ENCODE results near the gene RGMA. TPM values are rescaled to one million over a fixed set of nuclear protein-coding genes. Genes with fewer than 3 reads are reported as not detected.

The RGMA gene
- total RNA-seq, 1 experiment from 2014 or later = not detected

DNA sequence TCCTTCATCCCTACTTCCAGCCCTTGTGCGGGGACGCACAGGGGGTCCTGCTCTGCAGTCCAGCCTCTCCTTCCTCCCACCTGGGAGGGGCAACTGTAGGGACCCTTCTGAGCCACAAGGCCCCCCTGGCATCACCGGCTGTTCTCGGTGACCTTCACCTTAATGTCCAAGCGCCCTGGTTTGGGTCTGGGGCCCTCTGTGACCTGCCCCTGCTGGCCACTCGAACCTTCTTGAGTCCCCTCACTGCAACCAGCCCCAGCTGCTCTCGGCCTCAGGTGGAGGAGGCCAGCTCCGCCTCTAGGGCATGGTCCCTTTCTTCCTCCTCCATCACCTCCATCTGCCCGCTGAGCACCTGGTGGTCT, 57.9 kb downstream of the RGMA start:
- in situ Hi-C loops (cut with HindIII; ENCODE audit: low pct_unique_long_range_greater_than_20kb, low sequenced_read_pairs) = no loop called here
- DNase-seq (ENCODE audit: low read depth, low spot score) = no peak

DNA sequence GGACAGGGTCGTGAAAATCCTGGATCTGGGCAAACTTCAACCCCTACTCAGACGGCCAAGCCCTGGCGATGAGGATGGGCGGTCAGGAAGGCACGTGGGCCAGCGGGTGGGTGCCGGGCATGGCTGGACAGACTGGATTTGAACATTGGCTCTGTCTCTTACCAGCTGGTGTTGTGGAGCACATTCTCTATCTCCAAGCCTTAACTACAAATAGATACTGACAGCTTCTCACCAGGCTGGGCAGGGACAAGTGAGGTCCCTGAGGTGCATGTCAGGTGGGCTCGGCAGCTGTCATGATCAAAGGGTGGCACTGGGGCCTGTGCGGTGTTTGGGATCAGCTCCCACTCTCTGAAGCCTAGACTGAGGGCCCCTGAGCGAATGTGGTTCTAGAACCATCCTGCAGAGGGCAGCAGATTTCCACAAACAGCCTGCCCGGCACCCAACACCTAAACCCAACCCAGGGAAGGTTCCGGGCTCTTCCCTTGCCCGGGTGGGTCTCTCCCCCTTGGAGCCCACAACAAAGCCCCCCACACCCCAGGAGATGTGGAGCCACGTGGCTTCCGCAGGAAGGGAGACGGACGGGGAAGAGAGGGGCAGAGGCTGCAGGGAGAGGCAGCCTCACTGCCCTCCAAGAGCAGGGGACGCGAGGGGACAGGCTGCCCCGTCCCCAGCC, 58.4 kb downstream of the RGMA start:
- DNase-seq (ENCODE audit: low read depth, low spot score) = peak; percentile 75
- in situ Hi-C loops (cut with HindIII; ENCODE audit: low pct_unique_long_range_greater_than_20kb, low sequenced_read_pairs) = no loop called here

DNA sequence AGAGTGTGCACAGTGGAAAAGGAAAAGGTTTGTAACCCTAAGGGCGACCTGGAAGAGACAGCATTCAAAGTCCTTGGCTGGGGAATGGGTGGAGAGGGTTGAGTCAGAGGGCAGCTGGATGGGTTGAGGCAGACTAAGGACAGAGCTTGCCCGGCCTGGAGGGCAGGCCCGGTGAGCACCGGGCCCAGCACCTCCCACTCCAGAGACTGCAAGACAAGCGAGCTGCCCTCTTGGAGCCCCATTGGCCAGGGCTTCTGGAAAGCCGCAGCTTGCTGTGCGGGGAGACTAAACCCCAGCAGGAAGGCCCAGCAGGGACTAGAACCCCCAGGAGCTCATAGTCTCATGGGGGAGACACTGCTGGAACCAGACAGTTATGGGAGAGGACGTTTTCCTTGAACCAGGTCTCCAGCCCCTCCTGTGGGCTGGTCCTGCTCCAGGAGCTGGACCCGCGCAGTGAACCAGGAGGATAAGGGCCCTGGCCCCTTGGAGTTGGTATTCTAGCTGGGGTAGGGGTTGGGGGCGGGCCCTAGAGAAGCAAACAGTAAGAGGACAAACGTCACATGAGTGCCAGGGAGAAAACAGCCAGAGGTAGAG, 59.1 kb downstream of the RGMA start:
- in situ Hi-C loops (cut with HindIII; ENCODE audit: low pct_unique_long_range_greater_than_20kb, low sequenced_read_pairs) = no loop called here
- no peak for DNase-seq (ENCODE audit: low read depth, low spot score)

- in situ Hi-C loops (cut with HindIII; ENCODE audit: low pct_unique_long_range_greater_than_20kb, low sequenced_read_pairs) = no loop called here
- DNase-seq (ENCODE audit: low read depth, low spot score) = no peak
Measured at GRCh38 chr15:93029214-93029835, 59.7 kb downstream of the RGMA start.

GRCh38 chr15:93028632-93029213, 60.3 kb downstream of the RGMA start:
- in situ Hi-C loops (cut with HindIII; ENCODE audit: low pct_unique_long_range_greater_than_20kb, low sequenced_read_pairs) = no loop called here
- DNase-seq (ENCODE audit: low read depth, low spot score) = no peak

GRCh38 chr15:93028111-93028631, 60.8 kb downstream of the RGMA start:
- in situ Hi-C loops (cut with HindIII; ENCODE audit: low pct_unique_long_range_greater_than_20kb, low sequenced_read_pairs) = no loop called here

DNA sequence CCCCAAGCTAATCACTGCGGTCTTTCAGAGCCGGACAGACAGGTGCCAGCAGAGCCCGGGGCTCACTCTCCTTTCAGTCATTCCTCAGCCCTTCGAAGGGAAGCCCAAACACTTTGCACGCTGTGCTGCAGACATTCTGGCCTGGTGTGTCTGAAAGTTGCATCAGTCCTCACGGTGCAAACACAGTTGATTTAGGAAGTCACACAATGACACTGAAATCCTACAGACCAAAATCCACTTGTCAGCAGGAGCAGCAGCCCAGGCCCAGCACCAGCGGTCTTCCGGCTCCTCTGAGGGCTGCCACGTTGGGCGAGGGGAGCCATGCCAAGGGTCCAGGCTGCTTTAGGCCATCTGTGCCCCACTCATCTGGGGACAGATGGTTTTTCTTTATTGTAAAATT, 61.6 kb downstream of the RGMA start:
- in situ Hi-C loops (cut with HindIII; ENCODE audit: low pct_unique_long_range_greater_than_20kb, low sequenced_read_pairs) = no loop called here
- no peak for DNase-seq (ENCODE audit: low read depth, low spot score)

More at GRCh38 chr15:93028111-93028631, 60.8 kb downstream of the RGMA start:
- DNase-seq (ENCODE audit: low read depth, low spot score) = no peak

DNA sequence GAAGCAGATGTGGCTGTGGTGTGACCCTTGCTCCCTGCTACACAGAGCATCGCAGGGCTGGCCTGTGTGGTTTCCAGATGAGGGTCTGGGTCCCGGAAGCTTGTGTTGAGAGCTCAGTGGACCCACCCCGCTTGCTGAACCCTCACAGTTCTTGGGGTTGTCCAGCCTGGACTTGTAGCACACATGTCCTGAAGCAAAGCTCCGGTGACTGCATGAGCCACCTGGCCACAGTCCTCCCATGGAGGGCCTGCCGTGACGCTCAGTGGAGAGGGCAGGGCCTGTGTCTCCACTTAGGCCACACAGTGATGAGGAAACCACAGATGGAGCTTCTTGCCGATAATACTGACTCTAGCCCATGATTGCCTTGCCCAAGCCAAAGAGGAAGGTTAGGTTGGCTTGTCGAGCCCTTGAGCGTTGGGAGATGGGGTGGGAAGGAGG, 62.6 kb downstream of the RGMA start:
- in situ Hi-C loops (cut with HindIII; ENCODE audit: low pct_unique_long_range_greater_than_20kb, low sequenced_read_pairs) = no loop called here
- DNase-seq (ENCODE audit: low read depth, low spot score) = no peak

- DNase-seq (ENCODE audit: low read depth, low spot score) = no peak
- in situ Hi-C loops (cut with HindIII; ENCODE audit: low pct_unique_long_range_greater_than_20kb, low sequenced_read_pairs) = no loop called here
Measured at GRCh38 chr15:93025625-93025982, 63.4 kb downstream of the RGMA start.

GRCh38 chr15:93024716-93025624, 64.0 kb downstream of the RGMA start:
- in situ Hi-C loops (cut with HindIII; ENCODE audit: low pct_unique_long_range_greater_than_20kb, low sequenced_read_pairs) = no loop called here
- DNase-seq (ENCODE audit: low read depth, low spot score) = no peak

- no peak for DNase-seq (ENCODE audit: low read depth, low spot score)
- in situ Hi-C loops (cut with HindIII; ENCODE audit: low pct_unique_long_range_greater_than_20kb, low sequenced_read_pairs) = no loop called here
Measured at GRCh38 chr15:93024293-93024692, 64.7 kb downstream of the RGMA start.

- in situ Hi-C loops (cut with HindIII; ENCODE audit: low pct_unique_long_range_greater_than_20kb, low sequenced_read_pairs) = no loop called here
- DNase-seq (ENCODE audit: low read depth, low spot score) = no peak
Measured at GRCh38 chr15:93020976-93021772, 67.8 kb downstream of the RGMA start.

GRCh38 chr15:93019971-93020370, 69.0 kb downstream of the RGMA start:
- DNase-seq (ENCODE audit: low read depth, low spot score) = no peak
- in situ Hi-C loops (cut with HindIII; ENCODE audit: low pct_unique_long_range_greater_than_20kb, low sequenced_read_pairs) = no loop called here

DNA sequence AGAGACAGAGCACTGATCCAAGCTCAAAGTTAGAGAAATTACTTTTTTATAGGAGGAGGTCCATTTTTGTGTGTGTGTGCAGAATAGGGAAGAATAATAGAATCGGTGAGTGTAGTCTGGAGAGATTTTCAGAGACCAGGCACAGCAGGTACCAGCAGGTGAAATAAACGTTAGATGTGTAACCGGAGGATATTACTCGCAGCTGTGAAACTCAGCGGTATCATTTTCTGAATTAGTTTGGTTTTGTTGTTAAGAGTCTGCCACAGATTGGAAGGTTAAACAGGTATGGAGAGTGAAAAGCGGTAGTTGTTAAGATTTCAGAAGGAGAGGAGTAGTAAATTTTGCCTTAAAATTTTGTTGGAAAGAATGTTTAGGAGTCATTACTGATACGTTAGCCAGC, 69.9 kb downstream of the RGMA start:
- no peak for DNase-seq (ENCODE audit: low read depth, low spot score)
- in situ Hi-C loops (cut with HindIII; ENCODE audit: low pct_unique_long_range_greater_than_20kb, low sequenced_read_pairs) = no loop called here

GRCh38 chr15:93018574-93018973, 70.4 kb downstream of the RGMA start:
- in situ Hi-C loops (cut with HindIII; ENCODE audit: low pct_unique_long_range_greater_than_20kb, low sequenced_read_pairs) = no loop called here
- peak; percentile 66 for DNase-seq (ENCODE audit: low read depth, low spot score)

- in situ Hi-C loops (cut with HindIII; ENCODE audit: low pct_unique_long_range_greater_than_20kb, low sequenced_read_pairs) = no loop called here
Measured at GRCh38 chr15:93017526-93017925, 71.5 kb downstream of the RGMA start.

DNA sequence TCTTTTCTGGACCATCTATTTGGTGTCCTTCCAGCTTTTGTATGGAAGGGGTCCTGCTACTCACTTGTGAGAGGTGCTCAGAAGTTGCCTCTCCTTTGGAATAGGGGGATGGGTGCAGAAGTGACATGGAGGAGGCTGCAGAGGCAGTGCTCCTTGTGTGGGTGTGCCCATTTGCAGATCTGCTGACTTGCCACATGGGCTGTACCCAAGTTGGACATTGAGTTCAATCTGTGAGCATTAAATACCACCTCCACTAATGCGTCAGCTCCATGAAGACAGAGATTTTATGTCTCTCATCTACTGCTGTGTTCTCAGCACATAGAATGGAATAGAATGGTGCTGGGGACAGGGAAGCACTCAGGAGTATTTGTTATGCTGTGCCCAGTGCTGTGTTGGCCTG, 76.2 kb downstream of the RGMA start:
- in situ Hi-C loops (cut with HindIII; ENCODE audit: low pct_unique_long_range_greater_than_20kb, low sequenced_read_pairs) = no loop called here
- DNase-seq (ENCODE audit: low read depth, low spot score) = no peak

More at GRCh38 chr15:93017526-93017925, 71.5 kb downstream of the RGMA start:
- DNase-seq (ENCODE audit: low read depth, low spot score) = no peak

Measured in SK-MEL-5 (cell line).